Activated T-cell treated with anti-CD3 and anti-CD28 coated beads for 48 hours (primary cell): ENCODE results near the gene MAFG.

ENCODE experiments used
- DNase-seq: peaks from one replicate; pipeline ENCODE4 v3.0.0-alpha.2; 2020; ENCODE audit warnings: low read depth

MAFG gene

GRCh38 chr17:81909966-81910839, 17.3 kb downstream of the MAFG start:
- no peak for DNase-seq

GRCh38 chr17:81909231-81909630, 18.3 kb downstream of the MAFG start:
- DNase-seq: no peak

GRCh38 chr17:81908793-81909192, 18.7 kb downstream of the MAFG start:
- DNase-seq: no peak

- DNase-seq: no peak
Measured at GRCh38 chr17:81907219-81908145, 20.1 kb downstream of the MAFG start.

GRCh38 chr17:81906476-81907218, 20.9 kb downstream of the MAFG start:
- no peak for DNase-seq

- DNase-seq: no peak
Measured at GRCh38 chr17:81905993-81906392, 21.5 kb downstream of the MAFG start.

GRCh38 chr17:81905424-81905875, 22.1 kb downstream of the MAFG start:
- no peak for DNase-seq

- no peak for DNase-seq
Measured at GRCh38 chr17:81904600-81905423, 22.7 kb downstream of the MAFG start.

- no peak for DNase-seq
Measured at GRCh38 chr17:81903896-81904599, 23.5 kb downstream of the MAFG start.

- DNase-seq: no peak
Measured at GRCh38 chr17:81903415-81903831, 24.1 kb downstream of the MAFG start.

GRCh38 chr17:81902653-81903414, 24.7 kb downstream of the MAFG start:
- DNase-seq: no peak

GRCh38 chr17:81902023-81902652, 25.4 kb downstream of the MAFG start, which contains the start of gene NPB:
Gene NPB (plus strand): TSS chr17:81902238. CDS start chr17:81902278, 40 bp downstream.
- DNase-seq: no peak

- DNase-seq: no peak
Measured at GRCh38 chr17:81901167-81902022, 26.1 kb downstream of the MAFG start.

GRCh38 chr17:81900181-81900820, 27.2 kb downstream of the MAFG start:
- DNase-seq: no peak

- no peak for DNase-seq
Measured at GRCh38 chr17:81899514-81900166, 27.9 kb downstream of the MAFG start.

- no peak for DNase-seq
Measured at GRCh38 chr17:81898885-81899284, 28.6 kb downstream of the MAFG start.
